GM19372 (cell line): Measurements from ENCODE around the gene FIBCD1.
"Not testable (repeated sequence)": the region's sequence is repeated elsewhere in the genome, so short reads cannot be mapped to it uniquely, and the experiment has no call there.

ENCODE experiments used
- ATAC-seq: cut with Tn5 transposase; IDR thresholded peaks from one replicate; pipeline ENCODE4 v1.9.1; 2021; ENCODE audit warnings: mild to moderate bottlenecking, low read depth, moderate library complexity; ENCODE audit not compliant: unreplicated experiment

FIBCD1 gene

DNA sequence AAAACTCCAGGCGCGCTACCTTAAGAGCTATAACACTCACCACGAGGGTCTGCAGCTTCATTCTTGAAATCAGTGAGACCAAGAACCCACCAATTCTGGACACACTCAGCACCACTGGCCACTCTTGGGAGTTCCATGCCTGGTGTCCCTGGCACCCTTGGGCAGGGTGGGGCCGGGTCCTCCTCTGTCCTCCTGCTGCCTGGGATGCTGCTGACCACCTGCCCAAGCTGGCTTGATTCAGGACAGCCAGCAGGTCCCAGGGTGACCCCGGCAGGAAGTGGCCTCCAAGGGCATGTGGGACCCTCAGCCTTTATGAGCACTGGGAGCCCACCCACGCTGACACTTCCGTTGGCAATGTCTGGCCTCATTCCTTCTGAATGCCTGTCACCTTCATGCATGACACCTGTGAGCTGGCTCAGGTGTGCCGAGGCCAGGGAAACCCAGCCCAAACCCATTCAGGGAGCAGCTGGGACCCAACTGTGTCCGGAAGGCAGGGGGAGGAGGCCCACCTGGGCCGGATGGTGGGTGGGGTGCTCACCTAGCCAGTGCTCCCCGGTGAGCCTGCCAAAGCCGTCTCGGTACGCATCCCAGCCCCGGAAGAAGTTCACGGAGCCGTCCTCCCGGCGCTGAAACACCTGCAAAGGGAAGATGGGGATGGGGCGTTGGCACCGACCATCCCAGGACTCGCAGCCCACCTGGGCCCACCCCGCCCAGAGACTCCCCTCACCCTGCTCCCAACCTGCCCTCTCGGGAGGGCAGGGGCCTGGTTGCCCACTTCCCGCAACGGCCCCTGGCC is 27.6 kb downstream of the FIBCD1 start:
- no peak for ATAC-seq

DNA sequence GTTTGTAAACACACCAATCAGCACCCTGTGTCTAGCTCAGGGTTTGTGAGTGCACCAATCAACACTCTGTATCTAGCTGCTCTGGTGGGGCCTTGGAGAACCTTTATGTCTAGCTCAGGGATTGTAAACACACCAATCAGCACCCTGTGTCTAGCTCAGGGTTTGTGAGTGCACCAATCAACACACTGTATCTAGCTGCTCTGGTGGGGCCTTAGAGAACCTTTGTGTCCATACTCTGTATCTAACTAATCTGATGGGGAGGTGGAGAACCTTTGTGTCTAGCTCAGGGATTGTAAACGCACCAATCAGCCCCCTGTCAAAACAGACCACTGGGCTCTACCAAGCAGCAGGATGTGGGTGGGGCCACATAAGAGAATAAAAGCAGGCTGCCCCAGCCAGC is 28.4 kb downstream of the FIBCD1 start:
- not testable (repeated sequence) for ATAC-seq

DNA sequence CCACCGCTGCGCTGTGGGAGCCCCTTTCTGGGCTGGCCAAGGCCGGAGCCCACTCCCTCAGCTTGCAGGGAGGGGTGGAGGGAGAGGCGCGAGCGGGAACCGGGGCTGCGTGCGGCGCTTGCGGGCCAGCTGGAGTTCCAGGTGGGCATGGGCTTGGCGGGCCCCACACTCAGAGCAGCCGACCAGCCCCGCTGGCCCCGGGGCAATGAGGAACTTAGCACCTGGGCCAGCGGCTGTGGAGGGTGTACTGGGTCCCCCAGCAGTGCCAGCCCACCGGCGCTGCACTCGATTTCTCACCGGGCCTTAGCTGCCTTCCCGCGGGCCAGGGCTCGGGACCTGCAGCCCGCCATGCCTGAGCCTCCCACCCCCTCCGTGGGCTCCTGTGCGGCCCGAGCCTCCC is 29.0 kb downstream of the FIBCD1 start:
- ATAC-seq = not testable (repeated sequence)

DNA sequence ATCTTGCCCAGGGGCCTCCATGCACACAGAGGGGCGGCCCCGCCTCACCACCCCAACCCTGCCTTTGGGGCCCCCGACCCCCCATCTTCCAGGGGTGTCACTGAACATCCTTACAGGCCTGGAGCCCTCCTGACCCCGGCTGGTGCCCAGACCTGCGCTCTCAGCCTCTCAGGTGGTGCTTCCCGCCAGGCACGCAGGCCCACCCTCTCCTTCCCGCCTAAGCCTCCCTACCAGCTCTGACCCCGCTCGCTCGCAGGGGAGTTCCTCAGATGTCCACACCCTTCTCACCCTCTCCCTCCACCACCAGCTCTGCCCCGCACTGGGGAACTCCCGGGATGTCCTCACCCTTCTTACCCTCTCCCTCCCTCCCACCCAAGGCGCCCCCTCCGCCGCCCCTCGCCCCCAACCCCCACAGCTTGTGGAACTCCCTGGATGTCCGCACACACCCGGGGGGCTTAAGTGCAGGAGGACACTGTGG is 30.1 kb downstream of the FIBCD1 start:
- ATAC-seq = no peak

DNA sequence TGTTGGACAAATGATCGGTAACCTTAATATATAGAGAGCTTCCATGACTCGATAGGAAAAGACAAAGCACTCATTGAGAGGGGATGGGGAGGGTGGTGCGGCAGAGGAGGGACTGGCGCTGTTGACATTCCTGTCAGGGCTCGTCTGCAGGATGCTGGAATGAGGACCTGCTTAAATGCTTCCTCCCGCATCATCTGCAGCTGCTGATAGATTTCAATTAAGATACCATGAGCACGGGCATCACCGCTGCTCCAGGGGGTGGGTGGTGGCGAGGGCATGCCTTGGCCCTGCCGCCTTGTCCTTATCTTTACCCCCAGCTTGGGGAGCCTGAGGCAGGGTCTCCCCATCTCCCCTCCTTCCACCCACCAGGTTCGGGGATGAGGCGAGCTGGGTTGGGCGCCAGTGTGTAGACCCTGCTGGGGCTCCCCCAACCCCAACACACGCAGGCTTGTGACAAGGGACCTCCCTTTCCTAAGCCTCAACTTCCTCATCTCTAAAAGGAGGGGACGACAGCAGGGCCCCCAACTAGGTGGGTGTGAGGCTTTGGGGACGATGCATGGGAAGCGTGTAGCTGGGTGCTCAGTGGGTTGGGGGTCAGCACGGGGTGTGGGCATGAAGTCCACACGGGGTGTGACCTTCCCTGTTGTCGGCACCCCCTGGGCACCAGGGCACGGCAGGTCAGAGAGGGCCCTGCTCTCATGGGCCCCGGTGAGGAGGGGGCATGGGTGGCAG is 30.7 kb downstream of the FIBCD1 start:
- ATAC-seq = no peak

DNA sequence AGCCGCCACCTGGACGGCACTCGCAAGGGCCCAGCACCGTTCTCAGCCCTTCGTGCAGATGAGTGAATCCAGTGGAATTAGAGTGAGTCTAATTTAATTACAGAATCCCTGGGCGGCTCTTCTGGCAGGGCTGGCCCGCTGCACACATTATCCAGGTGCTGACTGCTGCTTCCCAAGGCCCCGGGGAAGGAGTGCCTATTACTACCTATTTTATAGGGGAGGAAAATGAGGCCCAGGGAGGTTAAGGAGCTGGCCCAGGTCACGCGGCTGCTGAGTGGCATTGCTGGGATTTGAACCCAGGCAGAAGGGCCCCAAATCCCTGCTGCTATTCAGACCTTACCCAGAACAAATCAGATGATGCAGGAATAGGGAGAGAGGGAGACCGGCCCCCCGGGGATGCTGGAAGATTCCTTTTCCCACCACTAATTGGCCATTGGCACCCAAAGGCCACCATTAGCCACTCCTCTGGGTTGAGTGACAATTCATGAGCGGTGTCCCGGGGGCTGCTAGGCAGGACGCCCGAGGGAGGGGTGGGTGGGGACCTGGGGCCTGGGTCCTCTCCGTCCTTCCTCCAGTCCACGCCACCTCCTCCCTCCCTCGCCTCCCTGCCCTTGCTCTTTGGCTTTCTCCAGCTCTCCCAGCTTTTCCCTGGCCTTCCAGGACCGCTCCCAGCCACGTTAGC is 32.2 kb downstream of the FIBCD1 start:
- ATAC-seq = no peak

DNA sequence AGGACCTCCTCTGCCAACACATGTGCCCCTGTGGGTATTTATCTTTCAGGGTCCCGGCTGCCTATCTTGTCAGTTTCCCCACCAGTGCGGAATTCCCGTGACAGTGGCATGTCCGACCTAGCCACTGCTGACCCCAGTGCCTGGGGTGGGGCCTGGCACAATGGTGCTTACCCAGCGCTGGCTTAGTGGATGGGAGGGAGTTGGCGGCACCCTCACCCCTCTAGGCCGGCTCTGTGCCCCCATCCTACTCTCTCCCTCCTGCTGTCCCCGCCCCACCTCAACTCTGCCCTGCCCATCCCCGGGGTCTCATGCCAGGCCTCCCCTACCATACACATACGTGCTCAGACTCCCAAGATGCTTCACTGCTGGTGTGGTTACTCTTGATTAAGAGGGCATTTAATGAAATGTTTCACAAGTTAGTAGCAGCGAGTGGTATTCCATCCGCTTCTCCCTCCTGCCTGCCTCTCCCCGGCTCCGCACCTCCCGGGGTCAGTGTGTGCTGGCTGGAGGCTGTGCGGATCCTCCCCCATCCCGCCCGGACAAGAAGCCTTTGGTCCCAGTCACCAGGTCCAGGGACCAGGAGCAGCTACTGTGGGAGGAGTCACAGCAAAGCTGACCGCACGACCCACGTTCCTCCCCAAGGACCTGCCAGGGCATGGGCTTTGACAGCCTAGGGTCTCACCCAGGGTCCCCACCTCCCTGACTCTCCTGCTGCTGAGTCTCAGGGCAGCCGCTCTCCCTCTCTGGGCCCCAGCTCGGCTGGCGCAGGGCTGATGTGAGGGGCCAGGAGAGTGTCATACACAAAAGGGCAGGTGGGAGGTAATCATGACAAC is 32.9 kb downstream of the FIBCD1 start:
- no peak for ATAC-seq

DNA sequence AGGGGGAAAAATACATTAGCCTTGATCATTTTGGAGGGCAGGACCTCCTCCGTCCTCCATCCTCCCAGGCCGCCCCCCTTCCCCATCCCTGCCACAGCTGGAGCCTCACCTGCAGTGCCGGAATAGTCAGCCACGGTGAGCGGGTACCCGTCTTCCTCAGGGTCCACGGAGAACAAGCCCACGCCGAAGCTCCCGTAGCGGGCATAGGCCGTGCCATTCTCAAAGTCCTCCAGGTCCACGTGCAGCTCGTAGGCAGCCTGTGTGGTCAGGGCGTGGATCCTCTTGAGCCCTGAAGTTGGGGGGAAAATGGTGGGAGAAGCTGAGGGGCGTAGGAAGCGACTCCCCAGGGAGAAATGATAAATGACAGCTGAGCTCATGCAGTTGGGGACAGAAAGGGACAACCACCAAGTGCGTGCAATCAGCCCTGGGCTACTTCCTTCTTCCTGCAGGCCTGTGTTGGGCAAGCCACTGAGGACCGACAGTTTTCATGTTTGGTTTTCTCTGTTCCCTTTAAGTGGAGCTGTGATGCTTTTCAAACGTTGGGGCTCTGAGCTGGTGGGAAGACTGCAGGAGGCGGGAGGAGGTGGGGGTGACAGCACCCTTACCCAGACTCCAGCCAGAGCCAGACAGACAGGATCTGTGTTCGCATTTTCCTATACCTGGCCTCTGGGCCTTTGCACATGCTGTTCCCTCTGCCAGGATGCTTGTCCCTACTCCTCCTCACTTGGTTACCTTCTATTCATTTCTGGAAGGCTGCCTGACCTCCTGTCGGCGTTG is 33.7 kb downstream of the FIBCD1 start:
- no peak for ATAC-seq

DNA sequence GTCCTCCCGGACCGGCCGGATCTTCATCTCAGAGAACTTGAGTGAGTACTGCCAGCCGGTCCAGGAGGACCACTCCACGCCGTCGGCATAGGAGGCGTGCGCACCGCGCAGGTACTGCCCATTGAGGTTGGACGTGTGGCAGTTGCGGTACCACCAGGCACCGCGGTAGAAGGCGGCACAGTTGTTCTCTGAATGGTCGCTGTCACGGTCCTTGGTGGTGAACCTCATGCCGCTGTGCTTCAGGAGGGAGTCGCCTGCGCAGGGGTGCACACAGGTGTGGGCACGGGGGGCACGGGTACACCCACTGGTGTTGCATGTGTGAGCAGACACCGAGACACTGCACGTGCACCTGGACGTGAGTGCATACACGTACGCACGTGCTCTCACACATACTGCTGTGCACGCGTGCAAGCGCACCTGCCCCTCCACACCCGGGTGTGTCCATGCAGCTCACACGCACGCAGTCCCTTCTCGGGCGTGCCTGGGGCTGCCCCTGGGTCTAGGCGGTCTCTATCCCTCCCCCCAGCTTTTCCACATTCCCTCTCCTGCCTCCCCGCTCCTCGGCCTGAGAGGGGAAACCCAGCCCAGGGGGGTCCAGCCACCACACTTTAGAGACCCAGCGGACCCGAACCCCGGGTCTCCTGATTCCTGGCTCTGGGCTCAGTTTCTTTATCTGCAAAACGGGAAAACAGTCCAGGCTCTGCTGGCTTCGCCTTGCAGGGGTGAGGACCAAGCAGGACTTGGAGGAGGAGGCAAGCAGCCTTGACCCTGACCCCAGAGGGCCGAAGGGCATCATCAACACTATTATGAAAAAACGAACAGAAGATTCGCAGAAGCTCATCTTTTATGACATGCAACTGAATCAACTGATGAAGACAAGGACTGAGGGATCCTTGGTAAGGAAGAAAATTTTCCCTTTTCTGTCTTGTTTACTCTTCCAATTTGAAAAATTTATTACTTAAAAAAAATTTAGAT is 34.7 kb downstream of the FIBCD1 start:
- no peak for ATAC-seq

DNA sequence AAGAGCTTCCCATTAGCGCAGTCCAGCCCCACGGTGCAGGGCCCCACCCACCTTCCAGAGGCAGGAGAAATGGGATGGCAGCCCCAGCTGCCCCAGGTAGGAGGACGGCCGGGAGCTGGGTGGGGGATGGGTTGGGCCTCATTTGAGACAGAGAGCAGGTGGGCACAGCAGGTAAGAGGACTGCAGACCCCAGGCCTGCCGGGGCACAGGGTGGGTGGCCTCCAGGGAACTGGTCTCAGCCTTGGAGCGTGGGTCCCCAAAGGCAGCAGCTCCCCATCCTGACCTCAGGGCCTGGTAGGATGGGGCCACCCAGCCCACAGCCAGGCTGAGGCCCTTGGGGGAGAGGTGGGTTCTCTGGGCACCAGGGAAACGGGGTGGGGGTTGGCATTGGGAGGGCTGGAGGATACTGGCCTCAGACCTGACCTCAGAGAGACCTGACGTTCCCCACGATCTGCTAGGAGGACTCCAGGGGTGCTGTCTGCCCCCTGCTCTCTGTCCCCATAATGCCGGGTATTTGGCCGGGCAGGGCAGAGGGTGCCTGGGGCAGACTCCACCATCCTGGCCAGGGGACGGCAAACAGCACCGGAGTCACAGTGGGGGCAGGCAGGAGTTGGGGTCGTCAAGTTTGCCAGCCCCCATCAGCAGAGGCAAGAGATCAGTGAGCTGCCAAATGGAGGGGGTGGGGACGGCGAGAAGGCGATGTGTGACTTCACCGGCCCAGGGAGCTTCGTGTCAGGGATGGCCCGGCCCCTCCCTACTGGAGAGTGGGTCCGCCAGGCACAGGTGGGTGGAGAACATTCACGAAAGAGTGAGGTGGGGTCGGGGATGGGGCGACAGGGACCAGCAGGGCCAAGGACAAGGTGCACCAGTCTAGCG is 35.6 kb downstream of the FIBCD1 start:
- no peak for ATAC-seq

DNA sequence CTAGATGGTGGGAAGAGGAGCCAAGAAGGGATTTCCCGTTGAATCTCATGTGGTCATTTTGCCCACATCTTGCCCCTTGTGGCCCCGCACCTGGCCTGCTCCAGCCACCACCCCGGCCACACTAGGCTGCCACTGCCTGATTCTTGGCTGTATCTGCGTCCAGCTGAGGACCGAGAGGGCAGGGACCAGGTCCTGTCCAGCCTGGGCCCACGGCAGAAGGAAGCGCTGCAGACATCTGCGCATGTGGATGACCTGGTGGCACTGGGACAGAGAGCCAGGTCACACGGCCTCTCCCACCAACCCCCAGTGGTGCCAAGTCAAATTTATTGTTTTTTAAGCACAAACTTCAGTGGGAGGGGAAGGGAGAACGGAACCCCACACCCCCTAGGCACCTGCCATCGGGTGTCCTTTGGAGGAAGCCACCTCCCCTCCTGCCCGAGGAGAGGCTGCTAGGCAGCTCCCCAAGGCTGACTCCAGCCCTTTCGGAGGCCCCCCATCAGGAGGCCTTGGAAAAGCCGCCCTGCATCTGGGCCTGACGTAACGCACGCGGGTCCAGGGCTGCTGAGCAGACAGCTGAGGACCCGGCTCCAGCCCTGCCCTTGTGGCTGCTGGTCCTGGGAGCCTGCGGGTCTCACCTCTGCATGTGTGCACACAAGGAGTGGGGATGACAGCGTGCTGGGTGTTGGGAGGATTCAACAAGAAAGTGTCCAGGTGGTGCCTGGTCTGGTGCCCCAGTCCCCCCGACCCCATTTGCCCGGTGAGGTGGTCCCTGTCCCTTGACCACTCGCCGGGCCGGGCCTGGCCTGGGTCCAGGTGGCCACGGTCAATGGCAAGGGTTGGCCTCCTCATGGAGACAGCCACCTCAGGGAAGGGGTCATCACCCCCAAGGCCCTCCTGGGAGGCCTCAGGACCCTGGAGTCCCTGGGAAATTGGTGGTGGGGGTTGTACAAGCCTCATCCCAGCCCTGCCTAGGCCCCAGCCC is 36.6 kb downstream of the FIBCD1 start:
- ATAC-seq = no peak

DNA sequence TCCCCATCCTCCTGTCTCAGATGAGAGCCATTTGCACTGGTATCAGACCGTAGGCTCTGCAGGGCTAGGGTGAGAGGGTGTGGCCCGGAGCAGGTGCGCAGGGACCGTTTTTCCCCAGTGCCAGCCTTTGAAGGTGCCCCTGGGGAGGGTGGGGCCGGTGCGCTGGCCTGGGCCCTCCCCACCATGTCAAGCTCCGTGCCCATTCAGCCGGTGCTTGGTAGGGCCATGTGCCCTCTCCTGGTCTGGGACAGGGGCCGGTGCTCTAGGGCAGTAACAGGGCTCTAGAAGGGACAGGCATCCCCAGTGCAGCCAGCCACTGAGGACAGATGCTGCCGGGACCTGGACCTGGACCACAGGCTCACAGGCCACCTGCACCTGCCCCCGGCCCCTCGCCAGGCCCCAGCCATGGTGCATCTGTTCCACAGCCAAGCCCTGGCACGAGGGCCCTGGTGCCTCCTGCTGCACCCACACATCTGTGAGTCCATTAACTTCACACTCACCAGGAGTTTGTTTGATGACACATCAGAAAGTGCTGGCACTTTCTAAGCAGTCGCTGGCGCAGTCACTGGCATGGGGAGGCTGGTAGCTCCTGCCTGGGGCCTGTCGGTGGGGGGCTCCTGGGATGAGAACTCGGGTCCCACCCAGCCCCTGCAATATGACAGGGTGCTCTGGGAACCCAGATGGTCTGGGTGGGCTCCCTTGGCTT is 37.4 kb downstream of the FIBCD1 start:
- no peak for ATAC-seq

DNA sequence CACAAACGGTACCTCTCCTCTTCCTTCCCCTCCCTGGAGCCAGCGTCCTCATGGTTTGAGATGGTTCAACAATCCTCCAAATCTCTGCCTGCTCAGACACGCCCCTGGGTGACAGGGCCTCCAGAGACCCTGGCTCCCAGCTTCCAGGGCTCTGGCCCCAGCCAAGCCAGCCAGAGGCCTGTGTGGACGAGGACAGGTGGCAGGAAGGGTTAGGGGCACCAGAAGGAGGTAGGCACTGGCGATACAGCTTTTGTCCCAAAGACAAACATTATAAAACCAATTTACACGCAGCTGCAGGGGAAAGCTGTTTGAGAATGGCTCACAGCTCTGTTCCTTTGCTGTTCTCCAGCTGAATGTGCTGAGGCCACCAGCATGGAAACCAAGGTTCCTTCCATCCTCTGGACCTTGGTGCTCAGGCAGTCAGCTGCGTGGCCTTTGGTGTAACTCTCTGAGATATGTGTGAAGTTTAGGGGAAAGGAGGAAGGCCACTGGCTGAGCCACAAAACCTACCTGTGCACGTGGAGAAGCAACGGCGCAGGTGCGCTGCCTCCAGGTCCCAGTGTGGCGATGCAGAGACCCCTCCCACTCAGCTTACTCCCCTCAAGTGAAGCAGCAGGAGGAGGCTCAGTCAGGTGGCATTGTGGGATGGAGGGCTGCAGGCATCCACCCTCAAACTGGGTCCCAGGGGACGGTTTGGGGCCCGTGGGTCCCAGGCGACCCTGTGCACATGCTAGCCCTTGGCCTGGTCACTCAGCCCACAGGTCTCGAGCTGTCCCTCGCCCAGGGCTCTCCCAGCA is 38.1 kb downstream of the FIBCD1 start:
- no peak for ATAC-seq

DNA sequence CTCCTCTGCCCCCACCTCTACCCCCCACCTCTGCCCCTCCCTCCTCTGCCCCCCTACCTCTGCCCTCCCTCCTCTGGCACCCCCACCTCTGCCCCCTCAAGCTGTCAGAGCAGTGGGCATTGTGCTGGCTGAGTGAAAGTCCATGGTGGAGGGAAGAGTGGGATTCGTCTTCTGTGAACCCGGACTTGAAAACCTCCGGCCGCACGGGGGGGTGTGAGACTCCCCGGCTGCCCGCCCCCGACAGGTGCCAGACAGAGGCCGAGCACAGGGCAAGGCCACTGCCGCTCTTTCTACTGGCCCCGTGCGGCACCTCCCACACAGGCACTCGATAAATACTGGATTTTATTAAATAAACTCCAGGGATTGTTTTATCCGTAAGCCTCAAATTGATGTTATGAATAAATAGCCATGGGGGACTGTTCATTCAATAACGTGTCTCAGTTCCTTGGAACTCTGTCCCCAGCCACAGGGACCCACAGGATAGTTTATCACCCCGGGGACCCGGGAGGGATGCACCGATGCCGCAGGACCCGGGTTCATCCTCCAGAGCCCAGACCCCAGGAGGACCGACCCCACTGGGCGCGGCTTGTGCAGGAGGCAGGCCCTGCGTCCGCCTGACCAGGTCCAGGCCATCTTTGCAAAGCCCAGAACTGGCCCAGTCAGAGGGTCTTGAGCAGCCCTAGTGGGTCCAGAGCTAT is 39.8 kb downstream of the FIBCD1 start:
- no peak for ATAC-seq

DNA sequence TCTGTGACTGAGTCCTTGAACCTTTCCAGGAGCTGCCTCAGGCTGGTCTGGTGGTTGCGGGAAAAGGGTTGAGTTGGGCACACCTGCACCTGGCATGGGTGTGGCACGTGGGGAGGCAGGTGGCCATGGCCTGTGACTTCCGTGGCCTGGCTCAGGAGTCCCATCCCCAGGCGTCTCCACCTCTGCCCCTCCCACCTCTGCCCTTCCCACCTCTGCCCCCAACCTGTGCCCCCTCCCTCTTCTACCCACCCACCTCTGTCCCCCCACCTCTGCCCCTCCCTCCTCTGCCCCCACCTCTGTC is 40.5 kb downstream of the FIBCD1 start:
- no peak for ATAC-seq
